ENCODE results near the gene MTHFD1L.

DNA sequence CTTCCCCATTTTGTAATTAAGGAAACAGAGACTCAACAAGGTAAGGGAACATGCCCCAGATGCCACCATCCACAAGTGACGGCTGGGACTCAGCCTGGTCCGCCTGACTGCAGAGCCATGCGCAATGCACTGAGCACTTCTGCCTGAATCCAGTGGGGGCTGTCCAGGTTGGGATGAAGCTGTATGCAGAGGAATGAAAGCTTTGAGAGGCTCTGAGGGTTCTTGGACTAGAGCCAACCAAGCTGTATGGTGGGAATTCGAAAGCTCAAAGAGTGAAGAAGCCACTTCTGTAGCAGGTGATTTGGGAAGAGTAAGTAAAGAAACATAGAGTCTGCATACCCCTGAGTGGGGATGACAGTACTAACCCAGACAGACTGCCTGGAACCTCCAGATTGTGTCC is 246.6 kb downstream of the MTHFD1L start:
- TF ChIP-seq, protein P1, sequence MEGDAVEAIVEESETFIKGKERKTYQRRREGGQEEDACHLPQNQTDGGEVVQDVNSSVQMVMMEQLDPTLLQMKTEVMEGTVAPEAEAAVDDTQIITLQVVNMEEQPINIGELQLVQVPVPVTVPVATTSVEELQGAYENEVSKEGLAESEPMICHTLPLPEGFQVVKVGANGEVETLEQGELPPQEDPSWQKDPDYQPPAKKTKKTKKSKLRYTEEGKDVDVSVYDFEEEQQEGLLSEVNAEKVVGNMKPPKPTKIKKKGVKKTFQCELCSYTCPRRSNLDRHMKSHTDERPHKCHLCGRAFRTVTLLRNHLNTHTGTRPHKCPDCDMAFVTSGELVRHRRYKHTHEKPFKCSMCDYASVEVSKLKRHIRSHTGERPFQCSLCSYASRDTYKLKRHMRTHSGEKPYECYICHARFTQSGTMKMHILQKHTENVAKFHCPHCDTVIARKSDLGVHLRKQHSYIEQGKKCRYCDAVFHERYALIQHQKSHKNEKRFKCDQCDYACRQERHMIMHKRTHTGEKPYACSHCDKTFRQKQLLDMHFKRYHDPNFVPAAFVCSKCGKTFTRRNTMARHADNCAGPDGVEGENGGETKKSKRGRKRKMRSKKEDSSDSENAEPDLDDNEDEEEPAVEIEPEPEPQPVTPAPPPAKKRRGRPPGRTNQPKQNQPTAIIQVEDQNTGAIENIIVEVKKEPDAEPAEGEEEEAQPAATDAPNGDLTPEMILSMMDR (IDR thresholded peaks at IDR 0.05; ENCODE audit: insufficient read depth, low read depth, low read length) = no peak
- no peak for TF ChIP-seq EZH2 (IDR thresholded peaks at IDR 0.05; ENCODE audit: insufficient read depth, low read length)

Measured in astrocyte (in vitro differentiated cells and primary cell).